HL-60 (cell line): ENCODE data around the gene NUDT3.
"Not testable (repeated sequence)": the region's sequence is repeated elsewhere in the genome, so short reads cannot be mapped to it uniquely, and the experiment has no call there.

Experiments
- DNase-seq, 2 experiments: peaks; one replicate each; pipeline ENCODE4 v3.0.0-alpha.2; 2010 to 2020; ENCODE audit warnings: low read depth in 1 of 2, low spot score in 1 of 2
- H3K27ac ChIP-seq: fragments of 250-450 bp; sonication (Bioruptor Pico); replicated peaks from 2 replicates; pipeline ENCODE4 v1.5.1; 2020; ENCODE audit warnings: mild to moderate bottlenecking, moderate library complexity
- H3K27me3 ChIP-seq: fragments of 250-450 bp; sonication (Bioruptor Pico); 2 replicates; pipeline ENCODE4 v1.5.1; 2021; ENCODE audit warnings: mild to moderate bottlenecking, moderate library complexity; ENCODE audit not compliant: insufficient read depth, poor library complexity, severe bottlenecking
- H3K4me3 ChIP-seq: replicated peaks from 2 replicates; pipeline ENCODE4 v1.5.1; 2011; ENCODE audit warnings: mild to moderate bottlenecking, control low read depth, low read length; ENCODE audit not compliant: insufficient read depth
- CTCF ChIP-seq: IDR thresholded peaks from one replicate; pipeline ENCODE4 v1.5.1; 2011; ENCODE audit warnings: low read length, control low read depth, inconsistent platforms; ENCODE audit not compliant: insufficient read depth
- GABPA ChIP-seq: IDR thresholded peaks from 2 replicates; pipeline ENCODE4 v1.6.1; 2012; ENCODE audit warnings: low read depth
- POLR2AphosphoS5 ChIP-seq: IDR thresholded peaks from 2 replicates; pipeline ENCODE4 v1.6.1; 2012; ENCODE audit warnings: low read depth
- REST ChIP-seq: IDR thresholded peaks from 2 replicates; pipeline ENCODE4 v1.6.1; 2012; ENCODE audit warnings: low read depth; ENCODE audit not compliant: insufficient replicate concordance
- SPI1 ChIP-seq: IDR thresholded peaks from 2 replicates; pipeline ENCODE4 v1.6.1; 2012; ENCODE audit warnings: low read depth, mild to moderate bottlenecking, borderline replicate concordance

NUDT3 gene

DNA sequence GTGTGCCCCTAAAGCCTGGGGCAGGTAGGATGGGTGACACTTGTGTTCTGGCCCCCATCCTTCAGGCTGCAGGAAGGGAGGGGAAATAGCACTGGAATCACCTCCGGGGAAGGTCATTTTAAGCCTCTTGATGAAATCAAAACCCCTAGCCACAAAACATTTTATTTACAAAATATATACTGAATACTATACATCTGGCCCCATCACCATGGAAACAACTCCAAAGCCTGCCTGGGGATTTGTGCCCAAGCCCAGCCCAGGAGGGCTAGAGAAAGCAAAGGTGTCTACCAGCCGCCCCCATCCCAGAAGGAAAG is 146.3 kb downstream of the NUDT3 start:
- Histone ChIP-seq H3K27ac (no peak overlapping the region), H3K27me3 (no peaks in the 10 kb centered on the region), H3K4me3 (no peak overlapping the region)
- no peak for TF ChIP-seq CTCF
- TF ChIP-seq REST = no peak
- TF ChIP-seq POLR2AphosphoS5 = no peak
- TF ChIP-seq SPI1 = no peak
- no peak for TF ChIP-seq GABPA
- no peak for DNase-seq

DNA sequence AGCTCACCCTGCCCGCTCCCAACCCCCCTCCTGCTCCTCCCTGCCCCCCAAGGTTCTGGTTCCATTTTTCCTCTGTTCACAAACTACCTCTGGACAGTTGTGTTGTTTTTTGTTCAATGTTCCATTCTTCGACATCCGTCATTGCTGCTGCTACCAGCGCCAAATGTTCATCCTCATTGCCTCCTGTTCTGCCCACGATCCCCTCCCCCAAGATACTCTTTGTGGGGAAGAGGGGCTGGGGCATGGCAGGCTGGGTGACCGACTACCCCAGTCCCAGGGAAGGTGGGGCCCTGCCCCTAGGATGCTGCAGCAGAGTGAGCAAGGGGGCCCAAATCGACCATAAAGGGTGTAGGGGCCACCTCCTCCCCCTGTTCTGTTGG is 146.7 kb downstream of the NUDT3 start:
- not testable (repeated sequence) for DNase-seq, H3K27ac ChIP-seq, H3K4me3 ChIP-seq, H3K27me3 ChIP-seq

GRCh38 chr6:34245032-34245760 is 147.3 kb downstream of the NUDT3 start:
- not testable (repeated sequence) for H3K4me3 ChIP-seq, H3K27ac ChIP-seq, DNase-seq, H3K27me3 ChIP-seq
- TF ChIP-seq POLR2AphosphoS5 = peak; percentile 52; the same call in 1 of the 2 replicates

DNA sequence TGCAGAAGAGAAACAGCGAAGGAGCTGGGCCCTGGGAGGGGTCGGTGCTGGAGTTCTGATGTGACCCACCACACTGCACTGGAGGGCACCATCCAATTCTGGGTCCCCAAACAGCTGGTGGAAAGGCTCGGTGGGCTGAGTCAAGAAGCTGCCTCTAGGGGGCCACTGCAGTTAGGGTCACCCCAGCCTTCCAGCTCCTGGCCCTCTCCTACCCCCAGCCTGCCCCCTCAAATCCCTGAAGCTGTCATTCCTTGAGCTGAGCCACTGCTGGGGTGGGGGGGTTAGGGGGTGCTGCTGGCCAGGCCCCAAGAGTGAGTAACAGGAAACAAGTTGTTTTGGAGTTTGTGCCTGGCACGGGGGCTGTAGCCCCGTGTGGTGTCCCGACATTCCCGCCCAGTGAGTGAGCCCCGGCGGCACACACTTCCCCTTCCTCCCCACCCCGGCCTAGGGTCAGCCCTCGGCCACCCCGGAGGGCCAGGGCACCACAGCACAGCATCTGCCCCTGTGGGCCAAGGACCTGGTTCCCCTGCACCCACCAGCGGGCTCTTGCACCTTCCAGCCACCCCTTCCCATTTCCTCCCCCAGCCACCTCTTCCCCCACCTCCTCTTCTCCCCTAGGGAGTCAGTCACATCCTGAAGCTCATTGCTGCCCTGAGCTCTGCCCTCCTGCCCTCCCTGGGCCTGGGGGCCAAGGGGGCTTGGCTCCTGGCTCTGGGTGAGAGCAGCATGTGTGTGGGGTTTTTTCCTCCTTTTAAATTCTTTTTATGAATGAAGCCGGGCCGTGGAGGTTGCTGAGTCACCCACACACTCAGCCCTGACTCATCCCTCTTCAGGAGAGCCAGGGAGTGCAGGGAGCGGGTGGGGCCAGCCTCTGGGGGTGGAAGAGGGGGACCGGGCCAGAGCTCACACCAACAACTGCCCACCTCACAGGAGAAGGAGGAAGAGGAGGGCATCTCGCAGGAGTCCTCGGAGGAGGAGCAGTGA is 148.3 kb downstream of the NUDT3 start:
- Histone ChIP-seq H3K27ac (peak overlapping the region; percentile 31; the same call in 1 of the 2 replicates), H3K27me3 (no peaks in the 10 kb centered on the region), H3K4me3 (no peak overlapping the region)
- peak in 1 of 2 experiments; percentile 57 for DNase-seq
- no peak for TF ChIP-seq GABPA
- TF ChIP-seq CTCF = peak; percentile 16

DNA sequence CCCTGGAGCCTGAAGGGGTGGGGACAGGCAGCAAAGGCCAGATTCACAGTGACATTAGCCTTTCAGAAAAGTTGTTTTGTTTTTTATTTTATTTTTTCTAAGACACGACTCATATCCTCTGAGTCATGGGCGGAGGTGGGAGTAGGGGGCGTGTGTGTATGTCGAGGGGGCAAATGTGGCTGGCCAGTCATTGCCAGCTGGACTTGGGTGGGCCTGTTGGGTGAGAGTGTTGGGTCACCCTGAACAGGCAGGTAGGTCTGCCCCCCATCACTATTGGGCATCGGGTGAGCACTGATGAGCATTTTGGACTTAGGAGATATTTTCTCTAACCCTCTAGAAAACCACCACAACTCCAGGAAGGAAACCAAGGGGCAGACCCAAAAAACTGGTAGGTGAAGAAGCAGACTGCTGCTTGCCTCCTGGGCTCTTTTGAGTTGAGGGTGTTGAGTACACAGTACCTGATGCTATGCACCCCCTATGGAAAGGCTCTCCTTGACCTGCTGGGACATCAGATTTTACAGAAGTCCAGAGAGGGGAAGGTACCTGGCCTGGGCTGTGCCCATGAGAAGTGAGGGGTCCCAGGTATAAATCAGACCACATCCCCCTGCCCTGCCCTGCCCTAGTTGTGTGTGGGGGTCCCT is 149.2 kb downstream of the NUDT3 start:
- TF ChIP-seq CTCF (no peak), REST (no peak), SPI1 (no peak), POLR2AphosphoS5 (no peak), GABPA (no peak)
- DNase-seq = no peak
- H3K27me3 ChIP-seq = no peaks in the 10 kb centered on the region
- no peak overlapping the region; the same call in 1 of the 2 replicates for H3K27ac ChIP-seq
- H3K4me3 ChIP-seq = no peak overlapping the region
